Measurements from ENCODE around the gene AMIGO2. TPM values are rescaled to one million over a fixed set of nuclear protein-coding genes. Genes with fewer than 3 reads are reported as not detected.
"Not testable (repeated sequence)": the region's sequence is repeated elsewhere in the genome, so short reads cannot be mapped to it uniquely, and the experiment has no call there.

AMIGO2 gene
- polyA plus RNA-seq, 12 donors = 1.4 to 4.2 (median 1.9) TPM; not detected in 1

DNA sequence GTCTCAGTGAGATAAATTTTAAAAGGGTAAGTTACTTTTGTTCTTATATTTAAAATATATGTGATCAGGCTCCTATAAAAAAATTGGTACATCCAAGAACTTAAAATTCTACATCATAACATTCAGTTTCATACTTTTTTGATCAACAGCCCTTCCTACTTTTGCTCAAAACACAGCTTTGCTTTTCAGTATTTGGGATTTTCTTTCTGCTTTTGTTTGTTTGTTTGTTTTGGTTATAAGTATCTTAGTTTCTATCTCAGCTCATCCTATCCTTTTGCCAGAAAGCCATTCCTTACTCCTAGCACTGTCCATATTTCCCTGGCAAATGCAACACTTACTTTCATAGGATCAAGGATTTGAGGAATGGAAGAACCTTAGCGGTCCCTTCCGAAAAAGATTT is 5.0 kb downstream of the AMIGO2 start:
- no peak for DNase-seq

DNA sequence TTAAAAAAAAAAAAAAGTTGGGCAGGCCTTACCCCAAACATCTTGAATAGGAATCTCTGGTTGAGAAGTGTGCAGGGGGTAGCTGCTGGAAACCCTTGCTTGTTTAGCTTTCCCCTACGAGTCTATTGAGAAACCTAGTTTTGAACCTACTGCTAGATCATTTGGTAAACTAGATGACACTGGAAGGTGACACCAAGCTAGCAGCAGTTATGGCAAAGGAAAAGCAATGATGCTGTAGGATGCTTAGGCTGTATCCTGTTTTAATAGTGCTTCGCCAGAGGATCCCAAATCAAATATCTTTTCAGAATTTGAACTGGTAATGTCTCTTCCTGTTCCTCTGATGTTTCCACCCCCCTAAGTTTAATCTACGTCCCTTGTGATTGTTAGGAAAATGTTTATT is 5.8 kb downstream of the AMIGO2 start:
- no peak for DNase-seq

DNA sequence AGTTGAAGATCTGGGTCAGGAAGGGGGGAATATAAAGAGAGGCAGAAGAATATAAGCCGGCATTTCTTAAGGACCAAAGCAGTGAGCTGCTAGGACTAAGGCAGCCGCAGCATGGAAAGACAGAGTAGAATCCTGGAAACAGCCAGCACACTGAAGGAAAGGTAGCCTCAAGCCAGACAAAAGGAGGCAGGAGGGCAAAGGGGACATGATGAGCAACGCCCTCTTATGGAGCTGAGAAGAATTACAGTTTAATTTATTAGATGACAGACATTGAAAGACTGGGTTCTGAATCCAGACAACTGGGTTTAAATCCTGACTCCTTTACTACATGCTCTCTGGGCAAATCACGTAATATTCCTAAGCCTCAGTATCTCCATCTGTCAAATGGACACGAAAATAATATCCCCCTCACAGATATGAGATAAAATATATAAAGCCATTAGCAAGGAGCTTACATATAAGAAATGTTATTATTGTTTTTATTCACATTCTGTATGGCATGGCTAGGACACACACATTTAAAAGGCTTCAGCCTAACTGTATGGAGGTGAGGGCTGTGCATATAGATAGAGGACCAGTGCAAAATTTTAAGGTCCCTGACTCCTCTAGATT is 8.4 kb downstream of the AMIGO2 start:
- DNase-seq = no peak

GRCh38 chr12:47070310-47070709 is 9.4 kb downstream of the AMIGO2 start:
- DNase-seq = no peak

GRCh38 chr12:47068539-47068938 is 11.2 kb downstream of the AMIGO2 start:
- no peak for DNase-seq

GRCh38 chr12:47067771-47068431 is 11.9 kb downstream of the AMIGO2 start:
- DNase-seq = no peak

GRCh38 chr12:47067176-47067575 is 12.6 kb downstream of the AMIGO2 start:
- no peak for DNase-seq

GRCh38 chr12:47066278-47067025 is 13.3 kb downstream of the AMIGO2 start:
- no peak for DNase-seq

DNA sequence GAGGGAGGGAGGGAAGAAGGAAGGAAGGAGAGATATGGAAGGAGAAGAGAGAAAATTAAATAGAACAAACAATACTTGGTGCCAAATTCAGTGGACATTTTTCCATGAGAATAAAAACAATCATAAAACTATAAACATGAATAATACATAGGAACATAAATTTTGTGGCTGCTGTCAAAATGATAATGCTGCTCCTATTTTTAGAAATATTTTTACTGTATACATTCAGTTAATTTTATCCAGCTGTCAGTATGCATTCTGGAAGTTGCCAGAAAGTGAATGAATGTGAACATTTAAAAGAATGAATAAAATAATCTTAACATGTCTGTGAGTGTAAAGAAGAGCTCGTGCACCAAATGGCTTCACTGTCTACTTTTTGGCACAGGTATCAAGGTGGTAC is 14.2 kb downstream of the AMIGO2 start:
- DNase-seq = no peak

DNA sequence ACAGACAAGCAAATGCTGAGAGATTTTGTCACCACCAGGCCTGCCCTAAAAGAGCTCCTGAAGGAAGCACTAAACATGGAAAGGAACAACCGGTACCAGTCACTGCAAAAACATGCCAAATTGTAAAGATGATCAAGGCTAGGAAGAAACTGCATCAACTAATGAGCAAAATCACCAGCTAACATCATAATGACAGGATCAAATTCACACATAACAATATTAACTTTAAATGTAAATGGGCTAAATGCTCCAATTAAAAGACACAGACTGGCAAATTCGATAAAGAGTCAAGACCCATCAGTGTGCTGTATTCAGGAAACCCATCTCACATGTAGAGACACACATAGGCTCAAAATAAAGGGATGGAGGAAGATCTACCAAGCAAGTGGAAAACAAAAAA is 21.1 kb downstream of the AMIGO2 start:
- DNase-seq = not testable (repeated sequence)

DNA sequence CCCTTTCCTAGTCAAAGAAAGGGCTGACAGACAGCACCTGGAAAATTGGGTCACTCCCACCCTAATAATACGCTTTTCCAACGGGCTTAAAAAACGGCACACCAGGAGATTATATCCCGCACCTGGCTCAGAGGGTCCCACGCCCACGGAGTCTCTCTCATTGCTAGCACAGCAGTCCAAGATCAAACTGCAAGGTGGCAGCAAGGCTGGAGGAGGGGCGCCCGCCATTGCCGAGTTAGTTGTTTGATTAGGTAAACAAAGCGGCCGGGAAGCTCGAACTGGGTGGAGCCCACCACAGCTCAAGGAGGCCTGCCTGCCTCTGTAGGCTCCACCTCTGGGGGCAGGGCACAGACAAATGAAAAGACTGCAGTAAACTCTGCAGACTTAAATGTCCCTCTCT is 22.8 kb downstream of the AMIGO2 start:
- not testable (repeated sequence) for DNase-seq

GRCh38 chr12:47055856-47056255 is 23.9 kb downstream of the AMIGO2 start:
- not testable (repeated sequence) for DNase-seq

- no peak for DNase-seq
These were observed 25.1 kb downstream of the AMIGO2 start for GRCh38 chr12:47054659-47055058.

DNA sequence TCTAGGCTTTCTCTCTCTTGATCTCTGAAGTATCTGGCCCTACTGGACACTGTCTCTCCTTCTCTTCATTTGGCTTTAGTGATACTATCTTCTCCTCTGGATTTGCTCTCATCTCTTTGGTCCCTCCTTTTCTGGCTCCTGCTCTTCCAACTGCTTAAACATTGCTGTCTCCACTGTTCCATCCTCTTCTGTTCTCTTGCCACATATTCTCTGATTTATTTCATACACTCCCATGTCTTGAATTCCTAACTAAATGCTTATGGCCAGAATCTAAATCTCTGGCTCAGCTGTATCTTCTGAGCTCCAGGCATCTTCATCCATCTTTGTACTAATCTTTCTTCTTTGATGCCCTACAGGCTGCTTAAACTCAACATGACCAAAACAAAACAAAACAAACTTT is 25.8 kb downstream of the AMIGO2 start:
- DNase-seq = no peak

- no peak for DNase-seq
These were observed 27.5 kb downstream of the AMIGO2 start for GRCh38 chr12:47052274-47052673.

DNA sequence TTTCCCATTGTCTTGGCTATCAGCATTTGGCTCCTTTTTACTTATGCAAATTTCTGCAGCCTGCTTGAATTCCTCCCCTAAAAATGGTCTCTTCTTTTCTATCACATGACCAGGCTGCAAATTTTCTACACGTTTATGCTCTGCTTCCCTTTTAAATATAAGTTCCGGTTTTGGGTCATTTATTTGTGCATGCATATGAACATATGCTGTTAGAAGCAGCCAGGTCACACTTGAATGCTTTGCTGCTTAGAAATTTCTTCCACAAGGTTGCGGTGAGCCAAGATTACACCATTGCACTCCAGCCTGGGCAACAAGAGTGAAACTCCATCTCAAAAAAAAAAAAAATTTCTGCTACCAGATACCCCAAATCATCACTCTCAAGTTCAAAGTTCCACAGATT is 28.5 kb downstream of the AMIGO2 start:
- not testable (repeated sequence) for DNase-seq

GRCh38 chr12:47048541-47048940 is 31.2 kb downstream of the AMIGO2 start:
- DNase-seq = no peak

GRCh38 chr12:47041327-47041726 is 38.4 kb downstream of the AMIGO2 start:
- no peak for DNase-seq

DNA sequence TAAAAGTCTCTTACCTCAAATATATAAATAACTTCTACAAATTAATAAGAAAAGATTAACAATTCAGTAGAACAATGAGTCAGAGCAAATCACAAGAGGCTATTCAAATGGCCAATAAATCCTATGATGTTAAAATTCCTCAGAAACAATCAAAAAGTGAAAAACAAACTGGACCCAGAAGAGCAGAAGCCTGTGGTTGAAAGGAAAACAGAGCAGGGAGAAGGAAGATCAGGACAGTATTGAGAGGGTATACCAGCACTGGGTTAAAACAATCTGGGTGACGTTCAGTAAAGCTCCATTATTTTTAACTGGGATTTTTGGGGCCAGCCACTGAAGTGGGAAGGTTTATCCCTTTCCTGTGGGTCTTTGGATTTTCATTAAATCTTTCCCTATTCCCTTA is 40.0 kb downstream of the AMIGO2 start:
- DNase-seq = no peak

DNA sequence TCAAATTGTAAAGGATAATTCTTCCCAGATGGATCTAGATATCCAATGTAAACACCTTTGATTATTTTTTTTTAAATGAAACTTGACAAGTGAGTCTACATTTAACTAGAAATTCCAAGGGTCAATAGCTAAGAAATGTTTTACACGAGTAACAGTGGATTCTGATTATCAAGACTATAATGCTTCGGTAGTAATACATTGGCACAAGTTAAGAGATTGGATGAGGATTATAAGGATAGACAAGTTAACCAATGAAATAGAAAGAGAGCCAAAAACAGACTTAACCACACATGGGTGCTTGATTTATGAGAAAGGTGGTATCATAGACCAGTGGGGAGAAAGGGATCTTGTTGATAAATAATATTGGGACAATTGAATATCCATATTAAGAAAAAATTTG is 40.7 kb downstream of the AMIGO2 start:
- DNase-seq = no peak

DNA sequence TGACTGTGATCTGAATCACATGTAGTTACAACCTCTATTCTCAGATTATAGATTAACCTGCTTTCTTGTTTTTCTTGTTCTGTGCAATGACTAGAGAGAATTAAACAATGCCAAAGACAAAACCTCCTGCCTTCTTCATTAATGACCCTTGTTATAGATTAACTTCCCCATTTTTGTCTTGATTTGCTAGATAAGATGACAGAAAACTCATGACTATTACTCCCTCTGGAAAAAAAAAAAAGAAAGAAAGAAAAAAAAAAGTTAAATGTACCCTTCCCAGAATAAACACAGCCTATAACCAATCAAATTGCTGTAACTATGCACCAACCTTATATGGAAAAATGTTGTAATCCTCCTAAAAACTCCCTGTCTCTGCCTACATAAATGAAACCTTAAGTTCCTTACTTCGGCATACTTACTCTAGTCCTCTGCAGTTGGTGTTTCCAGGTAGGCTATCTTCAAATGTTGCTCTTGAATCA is 41.5 kb downstream of the AMIGO2 start:
- DNase-seq = no peak

DNA sequence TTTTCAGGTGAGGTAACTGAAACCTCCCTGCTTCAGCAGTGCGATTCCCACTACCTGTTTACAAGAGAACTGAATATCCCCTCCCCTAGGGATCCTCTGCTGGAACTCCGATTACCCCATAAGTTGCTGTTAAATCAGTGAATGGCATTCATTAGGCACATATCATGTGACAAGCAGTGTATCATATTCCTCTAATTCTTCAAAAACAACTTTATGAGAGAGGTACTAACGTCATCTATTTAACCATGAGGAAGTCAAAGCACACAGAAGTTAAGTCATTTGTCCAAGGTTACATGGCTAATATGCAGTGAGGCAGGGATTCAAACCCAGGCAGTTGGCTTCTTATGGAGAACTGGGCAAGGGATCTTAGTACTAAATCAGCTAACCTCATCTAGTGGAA is 44.3 kb downstream of the AMIGO2 start:
- DNase-seq = no peak

DNA sequence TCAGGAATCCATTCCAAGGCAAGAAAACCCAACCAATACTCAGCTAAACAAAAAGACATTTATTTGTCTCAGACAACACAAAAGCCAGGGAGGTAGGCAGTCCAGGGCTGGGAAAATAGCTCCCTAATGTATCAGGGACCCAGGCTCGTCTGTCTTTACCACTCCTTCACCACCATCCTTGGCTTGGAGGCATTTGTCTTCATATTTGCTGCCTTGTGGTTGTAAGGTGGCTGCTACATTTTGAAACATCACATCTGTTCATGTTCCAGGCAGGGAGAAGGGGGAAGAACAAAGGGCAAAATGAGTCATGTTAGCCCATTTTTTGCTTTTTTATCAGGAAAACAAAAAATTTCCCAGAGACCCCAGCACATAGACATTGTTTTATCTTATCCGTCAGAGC is 45.1 kb downstream of the AMIGO2 start:
- DNase-seq = no peak

Measured in muscle of arm (tissue), 12 donors.